H9 (cell line): ENCODE data around the gene WDR13. TPM values are rescaled to one million over a fixed set of nuclear protein-coding genes. Genes with fewer than 3 reads are reported as not detected.

Experiments used
- DNase-seq: peaks from one replicate; pipeline ENCODE4 v3.0.0-alpha.2; 2017
- H2AFZ ChIP-seq: one replicate; pipeline ENCODE4 v1.6.1; 2013; ENCODE audit warnings: mild to moderate bottlenecking, low read length, control low read depth, moderate library complexity
- H2AK5ac ChIP-seq: 2 replicates; pipeline ENCODE4 v1.6.1; 2013; ENCODE audit warnings: low read length, control low read depth, mixed read lengths; ENCODE audit not compliant: insufficient read length
- H2BK120ac ChIP-seq: one replicate; pipeline ENCODE4 v1.6.1; 2013; ENCODE audit warnings: low read depth, mild to moderate bottlenecking, low read length, control low read depth, inconsistent platforms; ENCODE audit not compliant: poor library complexity, severe bottlenecking
- H2BK12ac ChIP-seq: 2 replicates; pipeline ENCODE4 v1.6.1; 2013; ENCODE audit warnings: low read length, control low read depth, mixed read lengths, low read depth; ENCODE audit not compliant: insufficient read length
- H2BK15ac ChIP-seq: 2 replicates; pipeline ENCODE4 v1.6.1; 2013; ENCODE audit warnings: low read depth, low read length, control low read depth
- H2BK20ac ChIP-seq: one replicate; pipeline ENCODE4 v1.6.1; 2013; ENCODE audit warnings: low read depth, mild to moderate bottlenecking, low read length, control low read depth, inconsistent platforms; ENCODE audit not compliant: poor library complexity, severe bottlenecking
- H2BK5ac ChIP-seq: 2 replicates; pipeline ENCODE4 v1.6.1; 2013; ENCODE audit warnings: low read length, control low read depth, mixed read lengths; ENCODE audit not compliant: insufficient read length
- H3K14ac ChIP-seq: 2 replicates; pipeline ENCODE4 v1.6.1; 2013; ENCODE audit warnings: low read length, control low read depth; ENCODE audit not compliant: insufficient read depth
- H3K18ac ChIP-seq: 2 replicates; pipeline ENCODE4 v1.6.1; 2013; ENCODE audit warnings: low read depth, mild to moderate bottlenecking, mixed read lengths, low read length, control low read depth; ENCODE audit not compliant: insufficient read length
- H3K23ac ChIP-seq: 2 replicates; pipeline ENCODE4 v1.6.1; 2013; ENCODE audit warnings: low read length, control low read depth, mixed read lengths, low read depth; ENCODE audit not compliant: insufficient read length
- H3K23me2 ChIP-seq: 2 replicates; pipeline ENCODE4 v1.6.1; 2013; ENCODE audit warnings: low read depth, mild to moderate bottlenecking, mixed read lengths, low read length, control low read depth; ENCODE audit not compliant: insufficient read length, poor library complexity, severe bottlenecking
- H3K27ac ChIP-seq: 2 replicates; pipeline ENCODE4 v1.5.1; 2013; ENCODE audit warnings: low read length, control low read depth, mixed read lengths, low read depth; ENCODE audit not compliant: insufficient read length
- H3K27me3 ChIP-seq: 2 replicates; pipeline ENCODE4 v1.6.1; 2013; ENCODE audit warnings: low read length, control low read depth, inconsistent platforms; ENCODE audit not compliant: insufficient read depth
- H3K4ac ChIP-seq: 2 replicates; pipeline ENCODE4 v1.6.1; 2013; ENCODE audit warnings: low read depth, mild to moderate bottlenecking, control low read depth, inconsistent platforms, low read length, moderate library complexity
- H3K4me1 ChIP-seq: 2 replicates; pipeline ENCODE4 v1.6.1; 2013; ENCODE audit warnings: low read length, control low read depth, inconsistent platforms; ENCODE audit not compliant: insufficient read depth
- H3K4me2 ChIP-seq: 2 replicates; pipeline ENCODE4 v1.6.1; 2013; ENCODE audit warnings: low read length, control low read depth, mixed read lengths; ENCODE audit not compliant: insufficient read length, insufficient read depth
- H3K56ac ChIP-seq: 2 replicates; pipeline ENCODE4 v1.6.1; 2013; ENCODE audit warnings: low read depth, mild to moderate bottlenecking, mixed read lengths, low read length, control low read depth; ENCODE audit not compliant: insufficient read length
- H3K79me1 ChIP-seq: 2 replicates; pipeline ENCODE4 v1.6.1; 2013; ENCODE audit warnings: low read depth, mild to moderate bottlenecking, moderate library complexity, low read length, control low read depth, inconsistent platforms; ENCODE audit not compliant: insufficient read depth, poor library complexity, severe bottlenecking
- H3K79me2 ChIP-seq: 2 replicates; pipeline ENCODE4 v1.6.1; 2013; ENCODE audit warnings: low read length, control low read depth, inconsistent platforms; ENCODE audit not compliant: insufficient read depth
- H3K9ac ChIP-seq: 2 replicates; pipeline ENCODE4 v1.6.1; 2013; ENCODE audit warnings: low read length, control low read depth, mixed read lengths; ENCODE audit not compliant: insufficient read length; ENCODE audit errors: extremely low read depth
- H3K9me3 ChIP-seq: one replicate; pipeline ENCODE4 v1.6.1; 2013; ENCODE audit warnings: low read depth, low read length, inconsistent platforms; ENCODE audit not compliant: control insufficient read depth
- H3T11ph ChIP-seq: one replicate; pipeline ENCODE4 v1.6.1; 2013; ENCODE audit warnings: mild to moderate bottlenecking, low read length, control low read depth, inconsistent platforms
- H4K20me1 ChIP-seq: one replicate; pipeline ENCODE4 v1.6.1; 2013; ENCODE audit not compliant: control insufficient read depth, insufficient read length, insufficient read depth
- H4K5ac ChIP-seq: 2 replicates; pipeline ENCODE4 v1.6.1; 2013; ENCODE audit warnings: low read depth, mild to moderate bottlenecking, mixed read lengths, low read length, control low read depth; ENCODE audit not compliant: insufficient read length
- H4K8ac ChIP-seq: replicated peaks from 2 replicates; pipeline ENCODE4 v1.6.1; 2013; ENCODE audit warnings: low read length, control low read depth, mixed read lengths, low read depth; ENCODE audit not compliant: insufficient read length
- H4K91ac ChIP-seq: 2 replicates; pipeline ENCODE4 v1.6.1; 2013; ENCODE audit warnings: low read depth, mild to moderate bottlenecking, moderate library complexity, mixed read lengths, low read length, control low read depth; ENCODE audit not compliant: insufficient read length
- H3K27ac Mint-ChIP-seq, 3 experiments: 2 replicates in 2 of 3; 3 replicates in 1 of 3; pipeline ENCODE4 v1.8.0; 2020 to 2021; ENCODE audit warnings: mixed read lengths in 3 of 3, mild to moderate bottlenecking in 1 of 3, moderate library complexity in 1 of 3
- H3K27me3 Mint-ChIP-seq: 2 replicates; pipeline ENCODE4 v1.8.0; 2021; ENCODE audit warnings: low read depth, mild to moderate bottlenecking, moderate library complexity, mixed read lengths
- H3K36me3 Mint-ChIP-seq, 3 experiments: 2 replicates in 2 of 3; 3 replicates in 1 of 3; pipeline ENCODE4 v1.8.0; 2020 to 2021; ENCODE audit warnings: low read depth in 3 of 3, mixed read lengths in 3 of 3; ENCODE audit not compliant: insufficient read depth in 1 of 3
- H3K4me1 Mint-ChIP-seq, 2 experiments: 2 replicates each; pipeline ENCODE4 v1.8.0; 2020; ENCODE audit warnings: mixed read lengths in 2 of 2
- H3K4me3 Mint-ChIP-seq, 2 experiments: 2 replicates in 1 of 2; 3 replicates in 1 of 2; pipeline ENCODE4 v1.8.0; 2020 to 2021; ENCODE audit warnings: mild to moderate bottlenecking in 2 of 2, mixed read lengths in 2 of 2, moderate library complexity in 1 of 2
- H3K9me3 Mint-ChIP-seq, 2 experiments: 2 replicates in 1 of 2; 3 replicates in 1 of 2; pipeline ENCODE4 v1.8.0; 2020; ENCODE audit warnings: mild to moderate bottlenecking in 2 of 2, mixed read lengths in 2 of 2, moderate library complexity in 1 of 2
- WGBS: extraction: QIAGEN DNeasy Blood & Tissue Kit; methylation state at CpG from one replicate; pipeline ENCODE4 v1.1.7; 2013; ENCODE audit warnings: missing lambda C conversion rate, low lambda C conversion rate, mixed read lengths; ENCODE audit not compliant: insufficient read length; ENCODE audit errors: extremely low coverage; 5-methylcytosine and 5-hydroxymethylcytosine counted together
- total RNA-seq: library from RNA; stranded (reverse); gene quantifications from 2 replicates; pipeline ENCODE4 v1.2.1, GENCODE V29; 2021
- TF ChIP-seq, protein P1 (sequence below): fragments of 200-600 bp; sonication (generic); conservative IDR thresholded peaks from 3 replicates; pipeline ENCODE4 v1.8.0; 2021; ENCODE audit warnings: antibody characterized with exemption, mild to moderate bottlenecking

The WDR13 gene
- total RNA-seq, 1 experiment from 2014 or later: 29.4 TPM

DNA sequence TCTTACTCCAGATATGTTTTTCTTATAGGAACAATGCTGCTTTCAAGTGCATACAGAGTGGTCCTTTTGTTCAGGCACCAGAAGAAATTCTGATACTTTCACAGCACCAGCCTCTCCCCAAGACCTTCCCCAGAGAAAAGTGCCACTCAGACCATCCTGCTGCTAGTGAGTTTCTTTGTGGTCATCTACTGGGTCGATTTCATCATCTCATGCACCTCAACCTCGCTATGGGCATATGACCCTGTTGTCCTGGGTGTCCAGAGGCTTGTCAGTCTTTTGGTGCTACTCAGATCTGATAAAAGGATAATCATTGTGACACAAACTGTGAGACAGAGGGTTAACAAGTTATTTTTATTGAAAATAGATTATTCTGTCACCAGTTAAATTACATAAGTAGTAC is 39.5 kb downstream of the WDR13 start:
- Histone ChIP-seq H2BK20ac (no peak overlapping the region), H3K27me3 (no peaks in the 10 kb centered on the region), H3K9me3 (no peaks in the 10 kb centered on the region), H2AK5ac (no peak overlapping the region), H3K79me1 (no peaks in the 10 kb centered on the region), H2BK5ac (no peak overlapping the region), H4K20me1 (no peaks in the 10 kb centered on the region), H3K23ac (no peak overlapping the region), H3K4me2 (no peak overlapping the region), H4K5ac (no peak overlapping the region), H4K8ac (no peak overlapping the region), H3T11ph (no peak overlapping the region), H3K14ac (no peak overlapping the region), H4K91ac (no peak overlapping the region), H2BK120ac (no peak overlapping the region), H3K4me1 (no peaks in the 10 kb centered on the region), H2BK15ac (no peak overlapping the region), H3K18ac (no peak overlapping the region), H2AFZ (no peak overlapping the region), H2BK12ac (no peak overlapping the region), H3K23me2 (no peaks in the 10 kb centered on the region), H3K4ac (no peak overlapping the region), H3K56ac (no peak overlapping the region), H3K9ac (no peak overlapping the region), H3K79me2 (no peaks in the 10 kb centered on the region), H3K27ac (no peak overlapping the region)
- Mint-ChIP-seq H3K9me3 (peaks cover 43 to 45% of the 10 kb centered on the region in 2 experiments), H3K36me3 (peaks cover 0 to 8% (median 6%) of the 10 kb centered on the region in 3 experiments; a peak in 3 of 7 replicates), H3K4me3 (no peak overlapping the region), H3K27me3 (no peaks in the 10 kb centered on the region), H3K4me1 (no peaks in the 10 kb centered on the region), H3K27ac (no peak overlapping the region)
- DNase-seq: no peak
- no CpG with 5 or more reads among the region's 2 CpGs for WGBS
- TF ChIP-seq, protein P1, sequence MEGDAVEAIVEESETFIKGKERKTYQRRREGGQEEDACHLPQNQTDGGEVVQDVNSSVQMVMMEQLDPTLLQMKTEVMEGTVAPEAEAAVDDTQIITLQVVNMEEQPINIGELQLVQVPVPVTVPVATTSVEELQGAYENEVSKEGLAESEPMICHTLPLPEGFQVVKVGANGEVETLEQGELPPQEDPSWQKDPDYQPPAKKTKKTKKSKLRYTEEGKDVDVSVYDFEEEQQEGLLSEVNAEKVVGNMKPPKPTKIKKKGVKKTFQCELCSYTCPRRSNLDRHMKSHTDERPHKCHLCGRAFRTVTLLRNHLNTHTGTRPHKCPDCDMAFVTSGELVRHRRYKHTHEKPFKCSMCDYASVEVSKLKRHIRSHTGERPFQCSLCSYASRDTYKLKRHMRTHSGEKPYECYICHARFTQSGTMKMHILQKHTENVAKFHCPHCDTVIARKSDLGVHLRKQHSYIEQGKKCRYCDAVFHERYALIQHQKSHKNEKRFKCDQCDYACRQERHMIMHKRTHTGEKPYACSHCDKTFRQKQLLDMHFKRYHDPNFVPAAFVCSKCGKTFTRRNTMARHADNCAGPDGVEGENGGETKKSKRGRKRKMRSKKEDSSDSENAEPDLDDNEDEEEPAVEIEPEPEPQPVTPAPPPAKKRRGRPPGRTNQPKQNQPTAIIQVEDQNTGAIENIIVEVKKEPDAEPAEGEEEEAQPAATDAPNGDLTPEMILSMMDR: no peak
